HG03159 (cell line): ENCODE measurements around the gene CASR.

Source experiments
- ATAC-seq: cut with Tn5 transposase; IDR thresholded peaks from one replicate; pipeline ENCODE4 v1.9.1; 2021; ENCODE audit warnings: mild to moderate bottlenecking, moderate library complexity; ENCODE audit not compliant: unreplicated experiment

The CASR gene

GRCh38 chr3:122213650-122214049 lies 30.2 kb downstream of the CASR start:
- ATAC-seq = no peak

- ATAC-seq = no peak
These were observed 31.2 kb downstream of the CASR start for GRCh38 chr3:122214711-122215110.

DNA sequence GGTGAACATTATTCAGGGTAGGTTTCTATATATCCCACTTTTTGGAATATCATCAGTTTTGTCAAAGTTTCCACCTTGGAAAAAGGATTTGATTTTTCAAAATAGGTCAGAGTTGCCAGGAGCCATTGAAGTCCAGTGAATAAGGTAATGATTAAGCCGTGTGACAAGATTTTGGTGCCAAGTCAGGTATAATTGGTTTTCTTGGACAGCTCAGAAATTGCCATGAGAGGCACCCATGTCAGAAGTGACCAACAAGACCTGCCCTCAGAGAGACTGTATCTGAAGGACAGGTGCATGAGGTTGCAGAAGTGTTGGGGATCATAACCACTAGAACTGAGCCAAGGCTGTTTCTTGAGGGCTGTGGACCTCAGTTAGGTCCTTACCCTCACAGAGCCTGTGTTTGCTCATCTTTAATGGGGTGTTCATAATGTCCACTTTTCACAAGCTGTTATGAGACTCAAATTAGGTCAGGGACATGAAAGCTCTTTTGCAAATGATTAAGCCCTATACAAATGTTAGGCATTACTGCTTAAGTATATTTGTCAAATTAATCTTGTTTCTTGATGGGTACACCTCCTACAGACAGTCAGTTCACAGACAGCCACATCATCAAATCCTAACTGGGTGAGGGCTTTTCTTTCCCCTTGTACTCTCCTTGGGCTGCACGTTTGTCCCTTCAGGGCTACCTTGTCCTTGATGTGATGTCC lies 32.3 kb downstream of the CASR start:
- no peak for ATAC-seq

DNA sequence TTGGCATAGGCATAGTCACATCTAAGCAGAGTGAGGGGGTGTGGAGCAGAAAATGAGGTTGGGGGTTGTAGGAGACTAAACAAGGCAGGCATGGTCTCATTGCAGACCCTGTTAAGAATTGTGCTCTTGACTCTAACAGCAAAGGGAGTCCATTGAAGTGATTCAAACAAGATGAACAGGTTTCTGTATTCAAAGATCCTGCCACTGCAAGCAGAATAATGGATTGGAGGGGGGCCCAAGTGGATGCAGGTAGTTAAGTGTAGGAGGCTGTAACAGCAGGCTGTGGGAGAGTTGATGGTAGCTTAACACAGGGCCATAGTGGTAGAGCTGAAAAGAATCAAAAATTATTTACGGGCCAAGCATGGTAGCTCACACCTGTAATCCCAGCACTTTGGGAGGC lies 34.4 kb downstream of the CASR start:
- no peak for ATAC-seq

- no peak for ATAC-seq
These were observed 35.9 kb downstream of the CASR start for GRCh38 chr3:122219242-122219872.

DNA sequence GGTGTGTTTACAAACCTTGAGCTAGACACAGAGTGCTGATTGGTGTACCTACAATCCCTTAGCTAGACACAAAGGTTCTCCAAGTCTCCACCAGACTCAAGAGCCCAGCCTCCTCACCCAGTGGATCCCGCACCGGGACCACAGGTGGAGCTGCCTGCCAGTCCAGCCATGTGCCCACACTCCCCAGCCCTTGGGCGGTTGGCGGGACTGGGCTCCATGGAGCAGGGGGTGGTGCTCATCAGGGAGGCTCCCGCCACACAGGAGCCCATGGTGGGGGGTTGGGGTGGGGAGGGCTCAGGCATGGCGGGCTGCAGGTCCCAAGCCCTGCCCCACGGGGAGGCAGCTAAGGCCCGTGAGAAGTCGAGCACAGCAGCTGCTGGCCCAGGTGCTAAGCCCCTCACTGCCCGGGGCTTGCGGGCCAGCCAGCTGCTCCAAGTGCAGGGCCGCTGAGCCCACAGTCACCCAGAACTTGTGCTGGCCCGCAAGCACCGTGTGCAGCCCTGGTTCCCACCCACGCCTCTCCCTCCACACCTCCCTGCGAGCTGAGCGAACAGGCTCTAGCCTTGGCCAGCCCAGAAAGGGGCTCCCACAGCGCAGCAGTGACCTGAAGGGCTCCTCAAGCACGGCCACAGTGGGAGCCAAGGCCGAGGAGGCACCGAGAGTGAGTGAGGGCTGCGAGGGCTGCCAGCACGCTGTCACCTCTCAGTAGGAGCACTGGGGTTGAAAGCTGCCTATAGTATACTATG lies 43.7 kb downstream of the CASR start:
- ATAC-seq = no peak

DNA sequence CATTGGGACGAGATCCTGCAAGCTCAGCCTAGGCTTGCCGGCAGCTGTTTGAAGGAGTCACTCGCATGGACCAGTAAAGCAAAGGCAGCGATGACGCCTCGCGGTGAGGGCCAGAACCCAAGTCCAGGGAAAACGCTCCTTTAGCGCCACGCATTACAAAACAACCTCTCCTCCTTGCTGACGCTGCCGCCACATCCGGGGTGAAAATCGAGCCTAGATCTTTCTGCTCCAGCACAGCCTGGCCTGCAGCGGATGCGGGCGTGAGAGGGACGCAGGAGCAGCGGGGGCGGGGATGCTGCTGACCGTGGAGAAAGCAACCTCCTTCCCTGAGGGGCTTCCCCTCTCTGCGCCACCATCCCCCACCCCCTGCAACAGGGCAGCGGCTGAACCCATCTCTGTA lies 46.7 kb downstream of the CASR start:
- ATAC-seq = no peak

GRCh38 chr3:122231465-122232157 lies 48.1 kb downstream of the CASR start:
- no peak for ATAC-seq

GRCh38 chr3:122232485-122232884 lies 49.0 kb downstream of the CASR start:
- ATAC-seq = no peak

DNA sequence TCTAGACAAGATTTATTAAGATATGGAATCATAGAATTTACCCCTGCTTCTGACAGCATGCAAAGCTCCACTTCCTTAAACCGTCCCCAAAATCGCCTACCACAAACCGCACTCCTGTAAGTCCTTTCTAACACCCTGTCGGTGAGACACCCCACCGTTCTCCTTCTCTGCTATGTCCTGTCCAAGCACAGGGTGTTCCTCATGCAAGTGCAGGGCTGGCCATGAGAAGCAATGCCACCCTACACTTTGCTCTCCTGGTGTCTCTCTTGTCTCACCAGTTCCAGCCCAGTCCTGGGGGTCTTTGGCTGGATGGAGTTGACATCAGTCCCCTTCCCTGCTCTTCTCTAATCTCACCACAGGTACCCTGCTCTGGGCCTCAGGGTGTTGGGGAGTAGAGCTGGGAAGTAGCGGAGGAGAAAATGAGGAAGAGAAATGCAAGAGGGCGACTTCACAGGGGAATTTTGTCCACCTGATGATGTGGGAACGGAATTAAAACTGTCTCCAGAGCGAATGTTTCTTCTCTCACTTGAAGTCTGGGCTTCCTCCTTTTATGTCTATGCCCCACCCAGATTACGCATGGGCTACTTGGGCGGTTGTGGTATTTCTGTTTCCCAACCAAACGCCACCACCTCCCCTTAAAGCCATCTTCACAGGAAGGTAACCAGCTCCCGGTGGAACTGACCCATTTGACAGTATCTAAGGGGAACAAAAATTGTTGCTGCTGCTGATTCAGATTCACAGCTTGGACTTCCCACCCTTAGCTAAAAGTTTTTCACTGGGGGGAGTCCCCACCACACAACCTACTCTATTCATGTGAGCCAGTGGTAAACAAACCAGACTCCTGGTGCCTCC lies 49.9 kb downstream of the CASR start:
- ATAC-seq = peak; percentile 91

DNA sequence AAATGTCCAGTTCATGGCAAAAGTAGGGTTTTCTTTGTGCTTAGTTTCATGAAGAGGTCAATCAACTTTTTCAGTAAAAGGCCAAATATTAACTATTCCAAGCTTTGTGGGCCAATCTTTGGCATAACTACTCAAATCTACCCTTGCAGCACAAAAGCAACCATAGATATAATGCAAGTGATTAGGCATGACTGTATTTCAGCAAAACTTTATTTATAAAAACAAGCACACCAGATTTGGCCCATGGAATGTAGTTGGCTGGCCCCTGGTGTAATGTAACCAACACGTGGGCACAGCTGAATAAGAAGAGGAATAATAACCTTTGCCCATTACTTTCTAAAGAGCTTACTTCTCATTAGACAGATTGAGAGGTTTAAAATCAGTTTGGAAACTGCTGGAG lies 50.6 kb downstream of the CASR start:
- ATAC-seq = no peak

DNA sequence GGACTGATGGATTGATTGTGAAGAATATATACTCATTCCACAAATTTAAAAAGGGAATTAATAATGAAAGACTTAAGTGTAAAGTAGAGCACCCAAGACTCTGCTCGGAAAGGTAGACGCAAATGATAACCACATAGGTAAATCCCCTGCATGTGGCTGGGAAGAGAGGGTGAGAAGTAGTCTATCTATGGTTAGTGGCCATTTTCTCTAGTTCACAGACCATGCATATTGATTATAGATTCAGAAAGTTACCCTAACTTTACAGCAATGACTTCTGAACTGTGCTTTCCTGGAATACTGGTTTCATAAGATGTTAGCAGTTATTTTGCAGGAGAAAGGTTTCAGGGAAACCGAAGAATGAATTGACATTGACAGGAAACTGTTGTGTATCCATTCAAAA lies 51.7 kb downstream of the CASR start:
- ATAC-seq = no peak

- no peak for ATAC-seq
These were observed 55.6 kb downstream of the CASR start for GRCh38 chr3:122239112-122239511.

- ATAC-seq = no peak
These were observed 62.2 kb downstream of the CASR start for GRCh38 chr3:122245513-122246174.

GRCh38 chr3:122246199-122246598 lies 62.7 kb downstream of the CASR start:
- no peak for ATAC-seq

- no peak for ATAC-seq
These were observed 63.8 kb downstream of the CASR start for GRCh38 chr3:122247087-122247824.

DNA sequence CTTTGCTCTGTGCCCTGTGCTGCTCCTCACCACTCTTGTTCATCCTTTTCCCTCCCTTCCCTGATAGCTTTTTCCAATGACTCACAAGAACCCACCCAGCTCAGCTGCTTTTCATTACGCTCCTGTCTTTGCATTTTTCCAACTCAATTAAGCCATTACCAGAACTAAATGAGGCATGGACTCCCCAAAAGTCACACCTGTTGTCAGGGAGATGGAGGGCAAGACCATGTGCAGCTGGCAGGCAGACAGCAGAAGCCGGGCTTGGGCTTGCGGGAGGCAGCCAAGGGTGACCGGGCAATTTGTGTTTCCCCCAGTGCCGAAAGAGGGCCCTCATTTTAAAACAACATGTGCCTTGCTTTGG lies 64.3 kb downstream of the CASR start:
- ATAC-seq = no peak

GRCh38 chr3:122251428-122251827 lies 68.0 kb downstream of the CASR start:
- ATAC-seq = no peak

- ATAC-seq = no peak
These were observed 70.1 kb downstream of the CASR start for GRCh38 chr3:122253581-122253980.
